GM21619 (cell line): ENCODE measurements around the gene SLC1A1.

Experiments used
- ATAC-seq: cut with Tn5 transposase; IDR thresholded peaks from one replicate; pipeline ENCODE4 v1.9.1; 2021; ENCODE audit not compliant: unreplicated experiment

The SLC1A1 gene

DNA sequence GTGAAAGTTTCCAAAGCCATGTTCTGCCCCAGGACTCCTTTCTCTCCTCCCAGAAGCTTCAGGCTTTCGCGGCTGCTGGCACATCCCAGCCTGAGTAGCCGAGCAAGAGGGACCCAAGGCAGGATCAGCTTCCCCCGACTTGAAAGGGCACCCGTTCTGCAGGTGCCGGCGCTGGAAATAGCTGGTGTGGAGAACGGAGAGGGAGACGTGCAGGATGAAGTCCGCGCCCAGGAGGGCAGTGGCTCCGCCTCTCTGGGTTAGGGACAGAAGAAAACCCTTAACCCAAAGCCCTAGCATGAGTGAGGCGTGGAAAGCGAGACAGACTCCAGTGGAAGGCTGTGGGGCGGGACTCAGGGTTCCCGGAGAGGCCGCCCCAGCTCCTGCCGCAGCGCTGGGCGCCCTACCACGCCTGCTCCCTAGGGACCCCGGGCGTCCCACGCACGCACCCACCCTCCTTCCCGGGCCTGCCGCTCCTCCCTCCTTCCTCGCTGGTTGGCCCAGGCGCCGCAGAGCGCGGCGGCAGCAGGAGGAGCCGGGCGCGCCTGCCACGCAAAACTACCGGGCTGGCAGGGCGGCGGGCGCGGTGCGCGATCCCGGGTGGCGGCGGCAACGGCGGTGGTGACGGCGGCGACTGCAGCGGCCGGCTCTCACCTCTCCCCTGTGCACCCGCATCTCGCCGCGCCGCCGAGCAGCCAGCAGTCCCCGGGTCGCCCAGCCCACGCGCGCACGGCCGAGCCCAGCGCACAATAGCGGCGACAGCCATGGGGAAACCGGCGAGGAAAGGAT is at the start of gene SLC1A1:
SLC1A1 (plus strand) TSS at position 550 of the 786 bp plus-strand sequence; CDS start at position 762, 212 bp downstream.
- peak; percentile 63 for ATAC-seq

GRCh38 chr9:4442806-4443205 is 47.5 kb upstream of the SLC1A1 start:
- ATAC-seq, result no peak

DNA sequence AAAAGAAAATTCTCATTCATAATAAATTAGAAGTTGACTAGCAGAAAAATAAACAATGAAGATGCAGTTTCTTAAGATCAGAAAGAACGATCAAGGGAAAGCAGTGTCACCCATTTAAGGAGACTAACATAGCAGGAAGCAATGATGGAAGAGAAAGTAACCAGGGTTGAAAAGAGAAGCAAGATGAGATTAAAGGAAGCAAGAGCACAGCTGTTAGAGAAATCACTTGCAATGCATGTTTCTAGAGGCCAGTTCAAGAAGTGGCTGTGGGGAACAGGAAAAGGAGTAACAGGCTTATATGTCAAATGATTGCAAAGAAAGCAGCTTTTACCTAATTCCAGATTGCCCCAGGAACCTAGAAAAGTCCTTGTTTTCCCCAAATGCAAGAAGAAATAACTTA is 46.8 kb upstream of the SLC1A1 start:
- no peak for ATAC-seq

DNA sequence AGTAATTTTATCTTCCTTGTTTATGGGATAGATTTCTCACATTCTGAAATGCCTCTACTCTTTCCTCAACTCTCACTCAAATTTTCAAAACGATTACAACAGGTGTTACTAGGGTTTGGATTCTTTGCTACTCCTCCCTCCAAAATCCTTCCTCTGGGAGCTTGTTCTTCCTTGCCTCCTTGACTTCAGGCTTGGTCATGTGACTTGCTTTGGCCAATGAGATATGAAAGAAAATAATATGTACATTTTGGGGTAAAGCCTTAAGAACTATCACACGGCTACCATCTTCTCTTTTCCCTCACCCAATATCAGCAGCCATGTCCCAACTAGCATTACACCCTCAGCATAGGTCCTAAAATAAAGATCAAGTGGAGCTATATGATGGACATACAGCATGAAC is 28.8 kb upstream of the SLC1A1 start:
- no peak for ATAC-seq

GRCh38 chr9:4463824-4464223 is 26.4 kb upstream of the SLC1A1 start:
- ATAC-seq, result no peak

- ATAC-seq, result peak; percentile 97
These were observed 25.3 kb upstream of the SLC1A1 start for GRCh38 chr9:4464911-4465513.

- no peak for ATAC-seq
These were observed 24.4 kb upstream of the SLC1A1 start for GRCh38 chr9:4465910-4466309.

- no peak for ATAC-seq
These were observed 15.0 kb upstream of the SLC1A1 start for GRCh38 chr9:4475301-4475700.

- no peak for ATAC-seq
These were observed 4.1 kb upstream of the SLC1A1 start for GRCh38 chr9:4486176-4486575.

GRCh38 chr9:4489562-4489918 is 728 bp upstream of the SLC1A1 start:
- peak; percentile 4 for ATAC-seq

- ATAC-seq, result peak; percentile 19
These were observed 697 bp downstream of the SLC1A1 start for GRCh38 chr9:4490705-4491625.

DNA sequence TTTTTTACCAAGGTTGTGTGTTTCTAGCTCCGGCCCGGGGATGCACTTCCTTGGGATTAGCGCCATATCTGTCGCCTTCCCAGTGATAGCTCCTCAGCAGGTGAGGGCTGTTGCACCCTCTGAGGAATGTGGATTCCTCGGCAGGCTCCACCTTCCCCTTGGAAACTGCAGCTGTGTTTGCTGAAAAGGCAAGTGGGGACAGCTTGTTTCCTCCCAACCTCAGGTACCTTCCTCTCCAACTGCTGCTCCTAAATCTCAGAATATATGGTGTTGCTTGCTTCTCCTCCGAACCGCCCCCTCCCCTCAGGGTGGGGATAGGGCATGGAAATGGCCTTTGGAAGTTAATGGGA is 1.3 kb downstream of the SLC1A1 start:
- ATAC-seq, result no peak

GRCh38 chr9:4494332-4494731 is 4.1 kb downstream of the SLC1A1 start:
- no peak for ATAC-seq

- no peak for ATAC-seq
These were observed 4.5 kb downstream of the SLC1A1 start for GRCh38 chr9:4494806-4495205.

DNA sequence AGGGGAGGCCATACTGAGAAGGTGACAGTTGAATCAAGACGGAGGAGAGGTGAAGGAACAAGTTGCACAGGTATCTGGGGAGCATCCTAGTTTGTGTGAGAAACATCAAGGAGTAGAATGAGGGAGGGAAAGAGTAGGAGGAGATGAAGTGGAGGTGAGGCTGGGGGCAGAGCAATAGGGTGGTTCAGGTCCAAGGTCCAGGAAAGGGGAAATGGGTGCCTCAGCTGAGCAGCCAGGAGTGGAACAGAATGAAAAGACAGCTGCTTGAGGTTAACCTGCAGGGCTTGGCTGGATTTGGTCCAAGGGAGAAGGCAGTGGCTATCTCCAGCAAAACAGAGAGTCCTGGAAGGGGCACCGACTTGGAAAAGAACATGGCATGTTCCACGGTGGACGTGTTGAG is 5.3 kb downstream of the SLC1A1 start:
- ATAC-seq, result no peak

DNA sequence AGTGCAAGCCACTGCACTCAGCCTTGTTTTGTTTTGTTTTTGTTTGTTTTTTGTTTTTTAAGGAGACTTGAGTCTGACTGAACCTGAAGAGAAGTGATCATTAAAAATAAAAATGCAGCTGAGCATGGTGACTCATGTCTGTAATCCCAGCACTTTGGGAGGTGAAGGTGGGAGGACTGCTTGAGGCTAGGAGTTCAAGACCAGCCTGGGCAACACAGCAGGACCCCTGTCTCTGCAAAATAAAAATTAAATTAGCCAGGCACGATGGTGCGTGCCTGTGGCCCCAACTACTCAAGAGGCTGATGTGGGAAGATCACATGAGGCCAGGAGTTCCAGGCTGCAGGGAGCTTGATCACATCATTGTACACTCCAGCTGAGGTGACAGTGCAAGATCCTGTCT is 6.2 kb downstream of the SLC1A1 start:
- ATAC-seq, result no peak

- ATAC-seq, result no peak
These were observed 7.1 kb downstream of the SLC1A1 start for GRCh38 chr9:4497395-4497794.

- ATAC-seq, result no peak
These were observed 7.6 kb downstream of the SLC1A1 start for GRCh38 chr9:4497855-4498254.

GRCh38 chr9:4499917-4500316 is 9.6 kb downstream of the SLC1A1 start:
- no peak for ATAC-seq

DNA sequence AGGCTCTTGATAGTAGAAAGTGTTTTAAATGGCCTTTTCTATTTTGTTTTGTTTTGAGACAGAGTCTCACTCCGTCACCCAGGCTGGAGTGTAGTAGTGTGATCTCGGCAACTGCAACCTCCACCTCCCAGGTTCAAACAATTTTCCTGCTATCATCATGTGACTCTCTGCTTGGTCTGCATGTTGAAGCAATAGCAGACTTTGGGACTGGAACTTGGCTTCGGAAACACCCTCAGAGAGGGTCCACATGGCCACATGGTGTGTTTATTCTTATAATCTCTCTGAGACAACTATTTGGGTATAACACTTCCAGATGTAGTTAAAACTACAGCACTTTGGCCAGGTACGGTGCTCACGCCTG is 10.9 kb downstream of the SLC1A1 start:
- ATAC-seq, result no peak

DNA sequence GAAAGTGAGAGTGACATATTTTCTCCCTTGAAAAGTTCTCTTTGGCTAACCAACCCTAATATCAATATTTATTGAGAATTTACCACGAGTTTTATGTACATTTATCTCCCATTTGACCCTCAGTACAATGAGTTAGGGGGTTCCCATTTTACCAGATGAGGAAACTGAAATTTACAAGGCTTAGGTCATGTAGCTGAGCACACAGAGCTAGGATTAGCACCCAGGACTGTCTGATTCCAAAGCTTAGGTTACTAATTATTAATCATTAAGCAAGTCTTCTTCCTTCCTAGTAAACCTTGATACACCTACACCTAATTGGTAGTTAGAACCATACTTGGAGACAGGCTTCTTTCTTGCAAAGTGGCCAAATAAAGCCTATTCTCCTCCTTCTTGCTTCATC is 12.2 kb downstream of the SLC1A1 start:
- ATAC-seq, result no peak

DNA sequence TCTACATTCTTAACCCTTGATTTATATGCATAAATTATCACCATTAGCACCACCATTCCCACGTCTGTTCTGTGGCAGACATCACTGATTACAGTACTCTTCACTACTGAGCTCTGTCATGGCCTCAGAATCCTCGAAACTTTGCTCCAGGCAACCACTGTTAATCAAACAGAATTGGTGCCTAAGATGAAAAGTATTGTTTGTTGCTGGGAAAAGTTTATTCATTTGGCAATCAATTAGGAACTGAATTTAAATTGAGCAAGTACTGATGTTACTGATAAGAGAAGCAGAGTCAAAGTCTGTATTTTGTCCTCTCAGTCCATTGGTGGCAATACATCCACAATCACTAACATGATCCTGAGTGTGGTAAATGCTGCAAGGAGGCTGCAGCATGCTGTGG is 12.8 kb downstream of the SLC1A1 start:
- no peak for ATAC-seq
